GM06990 (cell line): ENCODE measurements around the gene FNDC8.
"Not testable (repeated sequence)": the region's sequence is repeated elsewhere in the genome, so short reads cannot be mapped to it uniquely, and the experiment has no call there.

Experiments
- DNase-seq: peaks from one replicate; pipeline ENCODE4 v3.0.0-alpha.2; 2011; ENCODE audit not compliant: insufficient read length; ENCODE audit errors: extremely low read depth
- H3K27me3 ChIP-seq: replicated peaks from 2 replicates; pipeline ENCODE4 v1.6.0; 2011; ENCODE audit warnings: low read length; ENCODE audit not compliant: control insufficient read depth, insufficient read depth
- H3K36me3 ChIP-seq: 2 replicates; pipeline ENCODE4 v1.5.1; 2011; ENCODE audit warnings: low read length; ENCODE audit not compliant: control insufficient read depth, insufficient read depth
- H3K4me3 ChIP-seq: replicated peaks from 2 replicates; pipeline ENCODE4 v1.5.1; 2011; ENCODE audit warnings: low read depth, mild to moderate bottlenecking, control low read depth, low read length
- CTCF ChIP-seq: IDR thresholded peaks from 2 replicates; pipeline ENCODE4 v1.5.1; 2011; ENCODE audit warnings: low read length, control low read depth, mild to moderate bottlenecking, inconsistent platforms; ENCODE audit not compliant: insufficient read depth, poor library complexity, severe bottlenecking

The FNDC8 gene

GRCh38 chr17:35148144-35148543 lies 26.7 kb downstream of the FNDC8 start:
- H3K27me3 ChIP-seq = no peaks in the 10 kb centered on the region; the same call in 1 of the 2 replicates
- no peak for TF ChIP-seq CTCF
- no peaks in the 10 kb centered on the region for H3K36me3 ChIP-seq
- no peak overlapping the region for H3K4me3 ChIP-seq
- no peak for DNase-seq

GRCh38 chr17:35149941-35150340 lies 28.5 kb downstream of the FNDC8 start:
- H3K36me3 ChIP-seq = no peaks in the 10 kb centered on the region
- TF ChIP-seq CTCF = no peak
- no peak overlapping the region for H3K4me3 ChIP-seq
- no peaks in the 10 kb centered on the region; the same call in 1 of the 2 replicates for H3K27me3 ChIP-seq
- DNase-seq = no peak

GRCh38 chr17:35151080-35151479 lies 29.7 kb downstream of the FNDC8 start:
- H3K36me3 ChIP-seq, H3K4me3 ChIP-seq, H3K27me3 ChIP-seq, DNase-seq: not testable (repeated sequence)

GRCh38 chr17:35152421-35153140 lies 31.2 kb downstream of the FNDC8 start:
- no peak for TF ChIP-seq CTCF
- Histone ChIP-seq H3K36me3 (no peaks in the 10 kb centered on the region), H3K27me3 (no peaks in the 10 kb centered on the region; the same call in 1 of the 2 replicates), H3K4me3 (no peak overlapping the region)
- no peak for DNase-seq

GRCh38 chr17:35154196-35155165 lies 33.1 kb downstream of the FNDC8 start:
- no peak for TF ChIP-seq CTCF
- Histone ChIP-seq H3K36me3 (no peaks in the 10 kb centered on the region), H3K27me3 (no peaks in the 10 kb centered on the region; the same call in 1 of the 2 replicates), H3K4me3 (no peak overlapping the region)
- DNase-seq = no peak

- DNase-seq = no peak
- Histone ChIP-seq H3K36me3 (no peaks in the 10 kb centered on the region), H3K4me3 (no peak overlapping the region), H3K27me3 (no peaks in the 10 kb centered on the region; the same call in 1 of the 2 replicates)
- no peak for TF ChIP-seq CTCF
Observed at GRCh38 chr17:35155246-35155645, 33.8 kb downstream of the FNDC8 start.
